HUDEP-2 (cell line): ENCODE data around the gene CMTM7.
"Not testable (repeated sequence)": the region's sequence is repeated elsewhere in the genome, so short reads cannot be mapped to it uniquely, and the experiment has no call there.

Experiments
- DNase-seq, 76 experiments: peaks; one replicate each; lab custom pipeline; 2025; ENCODE audit not compliant: unreplicated experiment in 76 of 76; lab: John Stamatoyannopoulos, UW

CMTM7 gene

DNA sequence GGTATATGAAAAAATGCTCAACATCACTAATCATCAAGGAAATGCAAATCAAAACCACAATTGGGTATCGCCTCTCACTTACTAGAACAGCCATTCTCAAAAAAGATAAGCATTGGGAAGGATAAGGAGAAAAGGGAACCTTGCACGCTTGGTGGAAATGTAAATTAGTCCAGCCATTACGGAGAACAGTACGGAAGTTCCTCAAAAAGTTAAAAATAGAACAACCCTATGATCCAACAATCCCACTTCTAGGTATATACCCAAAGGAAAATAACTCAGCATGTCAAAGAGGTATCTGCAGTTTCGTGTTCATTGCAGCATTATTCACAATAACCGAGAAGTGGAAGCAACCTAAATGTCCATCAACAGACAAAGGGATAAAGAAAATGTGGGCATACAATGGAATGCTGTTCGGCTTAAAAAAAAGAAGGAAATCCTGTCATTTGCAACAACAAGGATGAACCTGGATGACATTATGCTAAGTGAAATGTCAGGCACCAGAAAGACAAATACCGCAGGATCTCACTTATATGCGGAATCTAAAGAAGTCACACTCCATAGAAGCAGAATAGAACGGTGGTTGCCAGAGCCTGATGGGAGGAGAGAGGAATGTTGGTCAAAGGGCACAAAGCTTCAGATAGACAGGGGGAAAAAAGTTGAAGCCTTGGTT is 11.7 kb upstream of the CMTM7 start:
- DNase-seq: no peak

- no peak for DNase-seq
Measured at GRCh38 chr3:32381922-32382321, 9.7 kb upstream of the CMTM7 start.

DNA sequence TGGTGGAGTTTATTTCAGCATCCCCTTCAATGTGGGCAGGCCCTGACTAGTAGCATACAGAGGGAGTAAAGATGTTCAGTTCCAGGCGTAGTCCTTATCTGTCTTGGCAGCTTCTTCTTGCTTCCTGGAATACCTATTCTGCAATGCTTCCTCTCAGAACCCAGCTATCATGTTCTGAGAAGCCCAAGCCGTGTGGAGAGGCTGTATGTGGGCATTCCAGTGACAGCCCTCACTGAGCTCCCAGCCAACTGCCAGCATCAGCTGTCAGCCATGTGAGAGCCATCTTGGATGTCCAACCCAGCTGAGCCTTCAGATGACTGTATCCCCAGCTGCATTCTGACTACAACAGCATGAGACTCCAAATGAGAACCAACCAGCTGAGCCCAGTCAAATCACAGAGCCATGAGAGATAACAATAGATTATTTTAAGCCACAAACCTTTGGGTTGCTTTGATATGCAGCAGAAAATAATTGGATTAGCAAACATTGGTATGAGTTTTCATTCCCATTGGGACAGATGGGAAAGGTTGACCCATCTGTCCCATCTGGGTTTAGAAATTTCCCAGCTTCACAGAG is 8.4 kb upstream of the CMTM7 start:
- peak in 8 of 76 experiments; percentile 8 to 63 (median 24) for DNase-seq

- peak in 1 of 76 experiments; percentile 15 for DNase-seq
Measured at GRCh38 chr3:32384938-32385337, 6.7 kb upstream of the CMTM7 start.

DNA sequence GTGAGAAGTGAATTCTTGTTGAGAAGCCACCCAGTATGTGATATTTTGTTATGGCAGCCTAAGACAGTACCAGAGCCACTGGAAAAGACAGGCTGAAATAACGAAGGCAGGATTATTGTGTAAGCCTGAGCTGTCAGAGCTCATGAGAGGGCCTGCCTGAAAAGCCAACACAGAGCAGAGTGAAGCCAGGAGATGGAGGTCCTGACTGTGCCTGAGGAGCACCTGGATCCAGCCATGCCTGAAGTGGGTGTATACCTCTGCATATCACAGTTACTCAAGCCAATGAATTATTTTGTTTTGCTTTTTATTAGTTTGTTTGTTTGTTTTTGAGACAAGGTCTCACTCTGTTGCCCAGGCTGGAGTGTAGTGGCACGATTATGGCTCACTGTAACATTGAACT is 4.1 kb upstream of the CMTM7 start:
- DNase-seq: no peak

DNA sequence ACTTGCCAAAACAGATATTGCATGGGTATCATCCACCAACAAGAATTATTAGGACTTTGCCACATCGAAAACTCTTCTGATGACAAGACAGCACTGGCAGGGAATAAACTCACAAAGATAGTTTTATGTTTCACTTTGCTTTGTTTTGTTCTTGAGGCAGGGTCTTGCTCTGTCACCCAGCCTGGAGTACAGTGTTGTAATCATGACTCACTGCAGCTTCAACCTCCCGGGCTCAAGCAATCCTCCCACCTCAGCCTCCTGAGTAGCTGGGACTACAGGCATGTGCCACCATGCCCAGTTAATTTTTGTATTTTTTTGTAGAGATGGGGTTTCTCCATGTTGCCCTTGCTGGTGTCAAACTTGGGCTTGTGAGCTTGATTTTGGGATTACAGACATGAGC is 2.1 kb upstream of the CMTM7 start:
- DNase-seq: not testable (repeated sequence)

DNA sequence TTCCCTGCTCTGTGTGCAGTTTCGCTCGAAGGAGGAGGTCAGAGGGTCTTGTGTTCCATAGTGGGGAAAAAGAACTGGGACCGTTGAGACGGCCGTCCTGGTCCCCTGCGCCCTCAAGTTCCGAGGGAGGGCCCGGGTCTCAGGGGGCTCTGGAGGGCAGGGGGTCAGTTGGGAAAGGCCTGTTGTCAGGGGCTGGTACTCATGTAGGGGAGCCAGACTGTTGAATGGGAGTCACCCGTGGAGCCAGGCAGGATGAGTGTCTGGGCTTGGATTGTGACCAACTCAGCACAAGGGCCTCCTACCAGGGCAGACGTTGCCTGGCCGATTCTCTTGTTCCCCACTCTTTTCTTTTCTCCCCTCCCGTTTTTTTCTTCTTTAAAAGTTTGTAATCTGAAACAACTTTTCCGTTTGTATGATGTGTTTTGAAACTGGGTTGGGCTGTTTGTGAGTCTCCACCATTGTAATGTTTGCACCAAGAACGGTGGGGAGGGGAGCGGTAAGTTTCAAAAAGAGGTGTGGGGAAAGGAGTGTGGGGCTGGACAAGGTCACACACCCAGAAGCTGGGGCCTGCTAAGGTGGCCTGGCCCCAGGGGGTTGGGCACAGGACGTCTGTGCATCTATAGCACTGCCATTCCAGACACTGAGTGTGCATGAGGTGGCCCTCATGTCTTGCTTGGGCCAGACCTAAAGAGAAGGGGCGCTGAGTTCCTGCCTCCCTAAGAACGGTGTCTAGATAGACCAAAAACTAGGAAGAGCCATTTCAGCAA is 1.1 kb downstream of the CMTM7 start:
- peak in 7 of 76 experiments; percentile 5 to 30 (median 23) for DNase-seq

DNA sequence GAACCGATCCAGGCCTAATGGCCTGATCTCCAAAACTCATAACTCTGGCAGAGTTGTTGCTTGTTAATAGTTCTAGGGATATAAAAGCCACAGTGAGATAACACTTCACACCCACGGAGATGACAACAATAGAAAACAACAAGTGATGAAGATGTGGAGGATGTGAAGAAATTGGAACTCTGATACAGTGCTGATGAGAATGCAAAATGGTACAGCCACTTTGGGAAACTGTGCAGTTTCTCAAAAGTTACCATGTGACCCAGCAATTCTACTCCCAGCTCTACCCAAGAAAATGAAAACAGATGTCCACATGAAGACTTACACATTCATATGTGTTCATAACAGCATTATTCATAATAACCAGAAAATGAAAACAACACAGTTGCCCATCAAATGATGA is 3.8 kb downstream of the CMTM7 start:
- no peak for DNase-seq

- peak in 1 of 76 experiments; percentile 6 for DNase-seq
Measured at GRCh38 chr3:32397941-32398340, 6.3 kb downstream of the CMTM7 start.

DNA sequence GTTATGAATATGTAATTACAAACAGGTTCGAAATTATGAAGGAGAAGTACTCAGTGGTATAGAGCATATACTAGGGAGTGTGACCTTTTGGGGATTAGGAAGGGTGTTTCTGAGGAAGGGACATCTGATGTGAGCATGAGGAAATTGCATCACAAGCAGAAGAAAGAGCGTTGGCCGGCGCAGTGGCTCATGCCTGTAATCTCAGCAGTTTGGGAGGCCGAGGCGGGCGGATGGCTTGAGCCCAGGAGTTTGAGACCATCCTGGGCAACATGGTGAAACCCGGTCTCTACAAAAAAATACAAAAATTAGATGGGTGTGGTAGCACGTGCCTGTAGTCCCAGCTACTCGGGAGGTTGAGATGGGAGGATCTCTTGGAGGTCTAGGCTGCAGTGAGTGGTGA is 6.9 kb downstream of the CMTM7 start:
- DNase-seq: no peak

GRCh38 chr3:32399030-32399620 is 7.5 kb downstream of the CMTM7 start:
- peak in 32 of 76 experiments; percentile 5 to 68 (median 38) for DNase-seq

DNA sequence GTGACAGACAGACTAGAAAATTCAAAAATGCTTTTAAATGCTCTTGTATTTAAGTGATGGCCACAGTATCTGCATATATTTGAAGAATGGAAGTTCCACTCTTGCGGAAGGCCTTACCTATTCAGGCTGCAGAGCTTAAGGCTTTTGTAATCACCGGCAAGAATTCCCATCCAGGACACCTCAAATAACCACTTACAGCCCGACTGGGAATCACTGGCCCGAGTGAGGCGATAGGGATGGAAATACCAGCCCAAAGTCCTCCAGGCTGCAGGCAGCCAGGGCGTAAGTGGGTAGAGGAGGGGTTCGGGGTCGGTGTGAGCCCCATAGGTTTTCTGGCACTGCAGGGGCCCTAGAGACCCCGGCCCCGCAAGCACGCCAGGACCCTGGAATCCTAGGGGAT is 9.5 kb downstream of the CMTM7 start:
- peak in 3 of 76 experiments; percentile 21 to 41 (median 27) for DNase-seq

GRCh38 chr3:32401556-32402081 is 10.0 kb downstream of the CMTM7 start:
- peak in 40 of 76 experiments; percentile 6 to 56 (median 28) for DNase-seq

DNA sequence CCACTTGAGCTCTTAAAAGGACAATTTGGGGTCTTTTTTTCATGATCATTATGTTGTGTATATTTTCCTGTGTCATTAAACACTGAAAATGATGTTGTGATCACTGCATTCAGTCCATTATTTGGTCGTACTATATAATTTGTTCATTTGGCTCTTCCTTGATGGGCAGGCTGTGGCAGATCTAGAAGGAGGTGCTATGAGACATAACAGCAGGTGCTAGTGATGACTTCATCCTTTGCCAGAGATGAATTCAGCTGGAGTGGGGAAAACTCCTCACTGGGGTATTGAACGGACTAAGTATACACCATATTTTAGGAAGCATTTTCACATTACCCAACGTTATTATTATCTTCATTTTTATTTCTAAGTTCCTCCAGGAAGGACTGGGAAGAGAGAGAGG is 12.0 kb downstream of the CMTM7 start:
- DNase-seq: no peak

DNA sequence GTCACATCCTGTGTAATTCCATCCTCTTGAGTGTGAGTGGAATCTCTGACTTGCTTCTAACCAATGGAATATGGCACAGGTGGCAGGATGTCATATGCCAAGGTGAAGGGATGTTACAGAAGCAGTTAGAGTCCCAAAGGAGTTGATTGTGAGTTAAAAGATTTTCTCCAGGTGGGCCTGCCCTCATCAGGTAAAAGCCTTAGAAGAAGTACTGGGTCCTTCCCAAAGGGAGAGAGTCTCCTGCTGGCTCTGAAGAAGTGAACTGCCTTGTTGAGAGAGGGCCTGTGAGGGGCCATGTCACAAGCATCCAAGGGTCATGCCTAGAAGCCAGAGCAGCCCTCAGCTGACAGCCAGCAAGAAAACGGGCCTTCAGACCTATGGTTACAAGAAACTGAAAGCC is 13.1 kb downstream of the CMTM7 start:
- DNase-seq: no peak

- peak in 1 of 76 experiments; percentile 19 for DNase-seq
Measured at GRCh38 chr3:32405155-32405554, 13.5 kb downstream of the CMTM7 start.

DNA sequence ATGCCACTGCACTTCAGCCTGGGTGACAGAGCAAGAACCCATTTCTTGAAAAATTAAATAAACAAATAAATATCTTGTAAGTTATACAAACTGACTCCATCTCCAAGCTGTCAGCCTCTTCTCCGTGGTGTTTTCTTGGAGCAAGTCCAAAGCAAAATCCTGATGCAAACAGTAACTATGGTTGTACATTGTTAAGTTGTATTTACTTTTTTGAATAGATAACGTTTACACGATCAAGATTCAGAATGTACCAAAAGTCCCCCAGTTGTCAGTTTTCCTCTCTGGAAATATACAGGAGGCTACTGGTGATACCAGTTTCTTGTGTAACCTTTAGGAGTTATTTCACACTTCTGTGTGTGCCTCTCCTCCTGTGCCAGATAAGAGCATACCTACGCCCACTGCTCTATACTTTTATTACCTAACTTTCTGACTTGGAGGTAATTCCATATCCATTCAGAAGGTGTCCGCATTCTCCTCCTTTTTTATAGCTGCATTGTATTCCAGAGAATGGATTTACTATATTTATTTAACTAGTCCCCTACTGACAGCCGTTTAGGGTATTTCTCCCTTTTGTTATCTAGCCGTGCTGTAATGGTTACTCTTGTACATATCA is 14.2 kb downstream of the CMTM7 start:
- no peak for DNase-seq

DNA sequence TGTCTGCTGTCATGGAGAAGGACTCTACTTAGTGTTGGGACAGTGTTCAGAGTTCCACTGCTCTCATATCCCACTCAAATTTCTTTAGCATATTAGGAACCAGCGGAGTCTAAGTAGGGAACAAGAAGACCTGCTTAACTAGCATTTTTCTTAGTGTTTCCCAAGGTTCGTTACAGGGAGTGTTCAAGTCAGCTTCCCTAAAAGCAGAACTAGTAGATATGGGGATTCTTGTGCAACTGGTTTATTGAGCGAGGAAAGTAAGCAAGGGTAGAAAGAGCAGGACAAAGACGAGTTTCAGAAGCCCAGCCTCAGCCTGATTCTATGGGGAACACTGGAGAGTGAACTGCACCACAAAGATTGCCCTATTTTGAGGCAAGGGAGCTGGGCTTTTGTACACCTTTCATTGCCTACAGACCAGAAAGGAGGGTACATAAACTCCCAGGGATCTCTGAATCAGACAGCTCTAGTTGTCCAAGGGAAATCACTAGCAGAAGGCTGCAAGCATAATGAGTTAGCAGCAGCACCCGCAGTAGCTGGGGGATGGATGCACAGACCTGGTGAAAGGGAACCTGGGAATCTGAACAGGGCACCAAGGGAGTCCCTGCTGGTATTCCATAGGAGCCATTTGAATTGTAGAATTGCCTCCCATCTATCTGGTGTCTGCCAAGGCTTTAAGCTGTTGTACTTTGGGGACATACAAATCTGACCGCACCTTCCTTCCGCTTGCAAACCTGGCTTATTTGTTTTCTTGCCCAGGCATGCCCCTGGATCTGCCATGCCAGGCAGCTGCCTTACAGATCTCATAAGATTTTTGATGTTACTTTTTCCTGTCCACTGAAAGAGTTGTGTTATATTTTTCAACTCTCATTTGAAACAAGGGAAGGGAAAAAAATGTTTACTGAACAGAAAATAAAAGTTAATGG is 15.1 kb downstream of the CMTM7 start:
- no peak for DNase-seq

DNA sequence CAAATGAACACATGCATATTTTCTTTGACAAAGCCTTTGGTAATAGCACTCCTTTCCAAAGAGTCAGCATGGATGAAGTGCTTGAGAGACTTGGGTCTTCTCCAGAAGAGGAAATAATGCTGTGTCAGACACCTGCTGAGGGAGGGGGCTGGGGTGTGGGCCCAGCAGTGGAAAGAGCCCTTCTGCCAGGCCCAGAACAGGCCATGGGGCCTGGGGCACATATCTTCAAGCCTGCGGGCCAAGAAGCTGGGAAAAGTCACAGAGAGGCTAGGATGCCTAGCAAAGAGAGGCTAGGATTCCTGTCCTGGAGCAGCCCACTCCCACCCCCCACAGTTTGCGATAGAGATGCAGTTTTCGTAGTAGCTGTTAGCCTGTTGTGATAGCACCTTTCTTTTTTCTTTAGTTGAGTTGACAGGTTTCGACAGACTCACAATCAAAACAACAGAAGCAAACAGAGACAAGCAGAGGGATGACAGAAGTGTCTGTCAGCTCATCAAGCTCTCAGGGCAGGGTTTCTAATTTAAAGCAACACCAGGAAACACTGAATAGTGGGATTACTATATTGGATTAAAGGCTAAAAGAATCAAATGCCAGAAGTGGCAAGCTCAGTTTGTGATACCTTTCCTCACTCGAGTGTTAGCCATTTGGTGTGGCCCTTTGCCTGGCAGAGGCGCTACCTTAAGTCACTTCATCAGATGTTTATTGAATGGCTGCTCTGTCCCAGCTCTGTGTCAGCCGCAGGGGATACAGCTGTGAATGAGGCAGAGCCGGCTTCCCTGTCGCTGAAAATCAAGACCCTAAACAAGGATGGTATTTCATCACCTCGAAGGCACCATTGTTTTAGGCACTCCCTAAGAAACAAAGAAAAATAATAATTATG is 19.0 kb downstream of the CMTM7 start:
- no peak for DNase-seq
